Measurements from ENCODE around the gene TMEM165. TPM values are rescaled to one million over a fixed set of nuclear protein-coding genes. Genes with fewer than 3 reads are reported as not detected.
A peak's percentile ranks its signal among the peaks of the same experiment; 100 is the strongest.

Gene TMEM165
- total and polyA plus RNA-seq, 5 donors = 45.3 to 89.9 (median 49.2) TPM

GRCh38 chr4:55367084-55367722 lies 28.6 kb upstream of the TMEM165 start:
- no peak overlapping the region for H3K4me3 ChIP-seq (ENCODE audit: low read length)

GRCh38 chr4:55369968-55370367 lies 25.8 kb upstream of the TMEM165 start:
- Histone ChIP-seq H3K4me3 (ENCODE audit: low read length) (no peak overlapping the region), H3K9me3 (ENCODE audit: control insufficient read depth, low read length) (no peaks in the 10 kb centered on the region), H3K27me3 (ENCODE audit: control insufficient read depth, insufficient read depth) (no peaks in the 10 kb centered on the region), H3K4me1 (ENCODE audit: control insufficient read depth, insufficient read depth, low read length) (no peaks in the 10 kb centered on the region), H3K27ac (ENCODE audit: low read length) (no peak overlapping the region)
- intact Hi-C loops (cut with DNase I) = no loop called here
- ATAC-seq (no peak), DNase-seq (no peak)
- WGBS = 98% methylated on average over 2 of the region's 2 CpGs

More at GRCh38 chr4:55367084-55367722, 28.6 kb upstream of the TMEM165 start:
- H3K4me1 ChIP-seq (ENCODE audit: control insufficient read depth, insufficient read depth, low read length) = no peaks in the 10 kb centered on the region
- no peak overlapping the region for H3K27ac ChIP-seq (ENCODE audit: low read length)
- 86% methylated on average over 6 of the region's 6 CpGs for WGBS
- no peaks in the 10 kb centered on the region for H3K9me3 ChIP-seq (ENCODE audit: control insufficient read depth, low read length)
- H3K27me3 ChIP-seq (ENCODE audit: control insufficient read depth, insufficient read depth) = no peaks in the 10 kb centered on the region
- ATAC-seq (no peak), DNase-seq (no peak)
- intact Hi-C loops (cut with DNase I) = no loop called here

- no peaks in the 10 kb centered on the region for H3K9me3 ChIP-seq (ENCODE audit: control insufficient read depth, low read length)
- WGBS = 79% methylated on average over 7 of the region's 7 CpGs
- intact Hi-C loops (cut with DNase I) = no loop called here
- ATAC-seq (peak in 1 of 2 donors; percentile 11), DNase-seq (no peak)
- H3K27ac ChIP-seq (ENCODE audit: low read length) = no peak overlapping the region
- H3K27me3 ChIP-seq (ENCODE audit: control insufficient read depth, insufficient read depth) = no peaks in the 10 kb centered on the region
- no peak overlapping the region for H3K4me3 ChIP-seq (ENCODE audit: low read length)
- no peaks in the 10 kb centered on the region for H3K4me1 ChIP-seq (ENCODE audit: control insufficient read depth, insufficient read depth, low read length)
Measured at GRCh38 chr4:55372259-55372658, 23.5 kb upstream of the TMEM165 start.

DNA sequence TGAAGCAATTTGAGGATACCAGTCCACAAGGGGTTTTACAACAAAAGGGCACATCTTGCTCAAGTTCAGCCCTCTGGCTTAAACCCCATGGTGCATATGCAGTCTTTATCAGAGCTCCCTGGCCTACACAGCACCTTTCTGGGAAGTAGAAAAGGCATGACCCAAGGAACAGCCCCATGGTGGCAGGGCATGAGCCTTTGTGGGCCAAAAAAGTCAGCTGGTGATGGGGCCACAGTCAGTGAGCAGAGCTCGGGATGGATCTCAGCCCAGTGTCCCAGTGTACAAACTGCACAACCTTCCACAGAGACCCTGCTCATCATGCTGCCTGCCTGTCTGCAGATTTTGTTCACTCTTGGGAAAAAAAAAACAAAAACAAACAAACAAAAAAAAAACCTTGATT lies 22.3 kb upstream of the TMEM165 start:
- Histone ChIP-seq H3K27me3 (ENCODE audit: control insufficient read depth, insufficient read depth) (no peaks in the 10 kb centered on the region), H3K4me1 (ENCODE audit: control insufficient read depth, insufficient read depth, low read length) (no peaks in the 10 kb centered on the region), H3K9me3 (ENCODE audit: control insufficient read depth, low read length) (no peaks in the 10 kb centered on the region), H3K27ac (ENCODE audit: low read length) (no peak overlapping the region), H3K4me3 (ENCODE audit: low read length) (no peak overlapping the region)
- 97% methylated on average over 1 of the region's 1 CpG for WGBS
- intact Hi-C loops (cut with DNase I) = no loop called here
- DNase-seq = no peak
- no peak for ATAC-seq

DNA sequence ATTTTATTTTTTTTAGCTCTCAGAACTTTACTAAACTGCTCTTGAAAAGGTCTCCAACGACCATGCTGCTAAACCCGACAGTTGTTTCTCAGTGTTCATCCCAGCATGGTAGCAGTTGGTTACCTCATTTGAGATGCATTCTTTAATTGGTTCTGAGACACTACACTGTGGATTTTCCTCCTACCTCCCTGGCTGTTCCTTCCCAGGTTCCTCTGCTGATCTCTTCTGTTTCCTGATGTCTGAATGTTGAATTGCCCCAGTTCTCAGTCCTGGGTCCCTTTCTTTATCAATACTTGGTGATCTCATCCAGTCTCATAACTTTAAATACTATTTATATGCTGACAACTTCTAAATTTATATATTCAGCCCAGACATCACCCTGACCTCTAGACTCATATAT lies 19.1 kb upstream of the TMEM165 start:
- Histone ChIP-seq H3K9me3 (ENCODE audit: control insufficient read depth, low read length) (no peaks in the 10 kb centered on the region), H3K4me1 (ENCODE audit: control insufficient read depth, insufficient read depth, low read length) (no peaks in the 10 kb centered on the region), H3K4me3 (ENCODE audit: low read length) (no peak overlapping the region), H3K27me3 (ENCODE audit: control insufficient read depth, insufficient read depth) (no peaks in the 10 kb centered on the region), H3K27ac (ENCODE audit: low read length) (no peak overlapping the region)
- DNase-seq (no peak), ATAC-seq (no peak)
- intact Hi-C loops (cut with DNase I) = no loop called here
- 87% methylated on average over 2 of the region's 2 CpGs for WGBS

GRCh38 chr4:55378617-55379467 lies 16.9 kb upstream of the TMEM165 start:
- no peaks in the 10 kb centered on the region for H3K27me3 ChIP-seq (ENCODE audit: control insufficient read depth, insufficient read depth)
- H3K9me3 ChIP-seq (ENCODE audit: control insufficient read depth, low read length) = no peaks in the 10 kb centered on the region
- intact Hi-C loops (cut with DNase I) = no loop called here
- H3K4me3 ChIP-seq (ENCODE audit: low read length) = no peak overlapping the region
- WGBS = 83% methylated on average over 13 of the region's 13 CpGs
- no peak overlapping the region for H3K27ac ChIP-seq (ENCODE audit: low read length)
- no peaks in the 10 kb centered on the region for H3K4me1 ChIP-seq (ENCODE audit: control insufficient read depth, insufficient read depth, low read length)
- ATAC-seq (no peak), DNase-seq (no peak)

DNA sequence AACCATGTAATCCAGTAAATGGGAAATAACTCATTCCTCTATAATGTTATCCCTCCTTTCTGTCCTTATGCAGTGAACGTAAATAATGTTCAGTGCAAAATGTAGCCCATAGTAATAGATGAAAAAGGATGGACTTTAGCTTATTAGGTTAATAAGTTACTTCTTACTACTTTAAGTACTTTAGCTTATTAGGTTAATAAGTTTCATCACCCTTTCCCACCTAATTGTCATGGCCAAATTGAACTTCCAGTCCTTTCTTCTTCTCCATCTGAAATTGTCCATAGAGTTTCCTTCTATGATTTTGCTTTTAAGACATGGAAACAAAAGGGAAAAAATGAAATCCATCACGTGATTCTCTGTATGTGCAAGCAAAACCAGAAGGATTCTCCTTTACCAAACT lies 15.2 kb upstream of the TMEM165 start:
- WGBS = 90% methylated on average over 2 of the region's 2 CpGs
- intact Hi-C loops (cut with DNase I) = no loop called here

DNA sequence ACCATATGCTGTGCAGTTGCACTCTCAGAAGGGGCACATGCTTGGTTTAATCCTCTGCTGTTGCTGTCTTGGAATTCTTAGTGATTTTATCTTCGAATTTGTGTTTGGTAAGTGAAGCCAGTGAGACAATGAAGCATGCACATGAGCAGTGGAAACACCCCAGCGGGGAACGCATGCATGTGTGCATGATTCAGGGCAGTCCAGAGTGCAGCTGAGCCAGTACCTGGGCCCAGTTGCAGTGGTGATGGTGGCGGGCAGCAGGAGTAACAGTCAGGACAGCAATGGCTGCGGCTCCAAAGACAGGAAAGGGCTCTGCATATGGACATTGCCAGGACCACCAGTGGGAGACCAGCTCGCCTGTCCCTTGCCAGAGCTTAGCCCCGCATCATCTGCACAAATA lies 14.3 kb upstream of the TMEM165 start:
- no peaks in the 10 kb centered on the region for H3K4me1 ChIP-seq (ENCODE audit: control insufficient read depth, insufficient read depth, low read length)
- WGBS = 93% methylated on average over 7 of the region's 7 CpGs

More for the DNA sequence above, 15.2 kb upstream of the TMEM165 start:
- Histone ChIP-seq H3K27me3 (ENCODE audit: control insufficient read depth, insufficient read depth) (no peaks in the 10 kb centered on the region), H3K4me3 (ENCODE audit: low read length) (no peak overlapping the region), H3K4me1 (ENCODE audit: control insufficient read depth, insufficient read depth, low read length) (no peaks in the 10 kb centered on the region), H3K9me3 (ENCODE audit: control insufficient read depth, low read length) (no peaks in the 10 kb centered on the region), H3K27ac (ENCODE audit: low read length) (no peak overlapping the region)
- no peak for DNase-seq
- no peak for ATAC-seq

GRCh38 chr4:55382488-55383003 lies 13.2 kb upstream of the TMEM165 start:
- 85% methylated on average over 3 of the region's 3 CpGs for WGBS
- DNase-seq (no peak), ATAC-seq (no peak)
- Histone ChIP-seq H3K27me3 (ENCODE audit: control insufficient read depth, insufficient read depth) (no peaks in the 10 kb centered on the region), H3K9me3 (ENCODE audit: control insufficient read depth, low read length) (no peaks in the 10 kb centered on the region), H3K27ac (ENCODE audit: low read length) (no peak overlapping the region), H3K4me1 (ENCODE audit: control insufficient read depth, insufficient read depth, low read length) (no peaks in the 10 kb centered on the region), H3K4me3 (ENCODE audit: low read length) (no peak overlapping the region)
- intact Hi-C loops (cut with DNase I) = no loop called here

More for the DNA sequence above, 14.3 kb upstream of the TMEM165 start:
- intact Hi-C loops (cut with DNase I) = no loop called here
- Histone ChIP-seq H3K9me3 (ENCODE audit: control insufficient read depth, low read length) (no peaks in the 10 kb centered on the region), H3K27me3 (ENCODE audit: control insufficient read depth, insufficient read depth) (no peaks in the 10 kb centered on the region), H3K4me3 (ENCODE audit: low read length) (no peak overlapping the region), H3K27ac (ENCODE audit: low read length) (no peak overlapping the region)
- DNase-seq (no peak), ATAC-seq (no peak)

GRCh38 chr4:55385201-55385649 lies 10.5 kb upstream of the TMEM165 start:
- ATAC-seq = no peak
- intact Hi-C loops (cut with DNase I) = no loop called here
- Histone ChIP-seq H3K27me3 (ENCODE audit: control insufficient read depth, insufficient read depth) (no peaks in the 10 kb centered on the region), H3K4me3 (ENCODE audit: low read length) (no peak overlapping the region), H3K4me1 (ENCODE audit: control insufficient read depth, insufficient read depth, low read length) (no peaks in the 10 kb centered on the region), H3K9me3 (ENCODE audit: control insufficient read depth, low read length) (no peaks in the 10 kb centered on the region), H3K27ac (ENCODE audit: low read length) (no peak overlapping the region)
- no peak for DNase-seq
- 79% methylated on average over 3 of the region's 3 CpGs for WGBS

- no peak for DNase-seq
- no peak overlapping the region for H3K4me3 ChIP-seq (ENCODE audit: low read length)
- H3K27me3 ChIP-seq (ENCODE audit: control insufficient read depth, insufficient read depth) = no peaks in the 10 kb centered on the region
- no peak for ATAC-seq
- intact Hi-C loops (cut with DNase I) = no loop called here
- H3K9me3 ChIP-seq (ENCODE audit: control insufficient read depth, low read length) = no peaks in the 10 kb centered on the region
- no peak overlapping the region for H3K27ac ChIP-seq (ENCODE audit: low read length)
- H3K4me1 ChIP-seq (ENCODE audit: control insufficient read depth, insufficient read depth, low read length) = no peaks in the 10 kb centered on the region
Measured at GRCh38 chr4:55386073-55386472, 9.7 kb upstream of the TMEM165 start.

Measured in right cardiac atrium (tissue), 5 donors.